Posterior vena cava (tissue), 2 donors: ENCODE measurements around the gene CA11. TPM values are rescaled to one million over a fixed set of nuclear protein-coding genes. Genes with fewer than 3 reads are reported as not detected.
"Not testable (repeated sequence)": the region's sequence is repeated elsewhere in the genome, so short reads cannot be mapped to it uniquely, and the experiment has no call there.

Source experiments
- DNase-seq: peaks from one replicate; pipeline ENCODE4 v3.0.0-alpha.2; 2020; ENCODE audit warnings: low spot score
- intact Hi-C, 2 donors: fragments of 100-400 bp; cut with DNase I; formaldehyde crosslinking; loops; one replicate each; pipeline versions ENCODE4 v1.14.1 to v1.14.2; 2022 to 2023
- total RNA-seq, 2 donors: library from RNA; stranded (reverse); fragmentation: NEBNext Ultra II Directional; extraction: Animal tissue kit (Norgen Biotek cat#: 25700); gene quantifications; one replicate each; pipeline ENCODE4 v1.2.1, GENCODE V29; 2021
- donor health status: DM: yes; HTN: yes; CAD: no.
- donor health status: DM: yes; HTN: yes; CAD: no.

CA11 gene
- total RNA-seq, 2 donors from 2014 or later: 4.8 to 5.7 TPM

GRCh38 chr19:48671446-48671995, 25.5 kb upstream of the CA11 start:
- DNase-seq: no peak
- intact Hi-C loops: loop anchor here in 1 of 2 donors (10.0 kb wide), 1 partner anchor 163 kb away; the partner anchor contains the start of gene HSD17B14

- no peak for DNase-seq
- intact Hi-C loops: loop anchor here in 1 of 2 donors (10.0 kb wide), 1 partner anchor 164 kb away; the partner anchor contains the start of gene HSD17B14
These were observed 24.9 kb upstream of the CA11 start for GRCh38 chr19:48670699-48671445.

GRCh38 chr19:48669903-48670668, 24.1 kb upstream of the CA11 start:
- DNase-seq: no peak
- intact Hi-C loops: loop anchor here in 1 of 2 donors (10.0 kb wide), 1 partner anchor 165 kb away; the partner anchor contains the start of gene HSD17B14

- DNase-seq: no peak
- intact Hi-C loops: no loop called here
These were observed 22.8 kb upstream of the CA11 start for GRCh38 chr19:48668761-48669160.

GRCh38 chr19:48668332-48668731, 22.3 kb upstream of the CA11 start:
- DNase-seq: no peak
- intact Hi-C loops: no loop called here

GRCh38 chr19:48665786-48666185, 19.8 kb upstream of the CA11 start:
- no peak for DNase-seq
- intact Hi-C loops: no loop called here

GRCh38 chr19:48664476-48664875, 18.5 kb upstream of the CA11 start:
- intact Hi-C loops: no loop called here
- no peak for DNase-seq

- intact Hi-C loops: no loop called here
- DNase-seq: peak; percentile 51
These were observed 17.7 kb upstream of the CA11 start for GRCh38 chr19:48663667-48664066.

- intact Hi-C loops: no loop called here
- no peak for DNase-seq
These were observed 15.7 kb upstream of the CA11 start for GRCh38 chr19:48661711-48662090.

GRCh38 chr19:48660852-48661710, 15.1 kb upstream of the CA11 start:
- intact Hi-C loops: no loop called here
- DNase-seq: peak; percentile 96

- no peak for DNase-seq
- intact Hi-C loops: loop anchor here in 1 of 2 donors (10.0 kb wide), 1 partner anchor 175 kb away; the partner anchor contains the start of gene HSD17B14
These were observed 13.8 kb upstream of the CA11 start for GRCh38 chr19:48659768-48660167.

- DNase-seq: no peak
- intact Hi-C loops: loop anchor here in 1 of 2 donors (10.0 kb wide), 1 partner anchor 176 kb away; the partner anchor contains the start of gene HSD17B14
These were observed 12.5 kb upstream of the CA11 start for GRCh38 chr19:48658483-48658882.

GRCh38 chr19:48657828-48658227, 11.8 kb upstream of the CA11 start:
- DNase-seq: not testable (repeated sequence)
- intact Hi-C loops: loop anchor here in 1 of 2 donors (10.0 kb wide), 1 partner anchor 177 kb away; the partner anchor contains the start of gene HSD17B14

GRCh38 chr19:48656840-48657474, 11.0 kb upstream of the CA11 start:
- intact Hi-C loops: loop anchor here in 1 of 2 donors (10.0 kb wide), 1 partner anchor 178 kb away; the partner anchor contains the start of gene HSD17B14

GRCh38 chr19:48654299-48655059, 8.5 kb upstream of the CA11 start:
- no peak for DNase-seq
- intact Hi-C loops: loop anchor here in 1 of 2 donors (10.0 kb wide), 1 partner anchor 180 kb away; the partner anchor contains the start of gene HSD17B14

More at GRCh38 chr19:48656840-48657474, 11.0 kb upstream of the CA11 start:
- DNase-seq: no peak

GRCh38 chr19:48651683-48652048, 5.7 kb upstream of the CA11 start:
- no peak for DNase-seq
- intact Hi-C loops: loop anchor here in 1 of 2 donors (10.0 kb wide), 1 partner anchor 183 kb away; the partner anchor contains the start of gene HSD17B14

GRCh38 chr19:48650974-48651682, 5.1 kb upstream of the CA11 start:
- DNase-seq: peak; percentile 32
- intact Hi-C loops: loop anchor here in 1 of 2 donors (10.0 kb wide), 1 partner anchor 184 kb away; the partner anchor contains the start of gene HSD17B14
